H1 (cell line): ENCODE results near the gene SLC26A4. TPM values are rescaled to one million over a fixed set of nuclear protein-coding genes. Genes with fewer than 3 reads are reported as not detected.

Source experiments
- CBX8 ChIP-seq: fragments of 300-800, 300-1000 bp; sonication (generic); IDR thresholded peaks from 2 replicates; pipeline ENCODE4 v1.7.1; 2016; ENCODE audit warnings: low read depth, low read length, borderline replicate concordance
- CEBPB ChIP-seq: IDR thresholded peaks from 2 replicates; pipeline ENCODE4 v1.6.1; 2012; ENCODE audit warnings: low read depth, low read length
- HDAC2 ChIP-seq, 2 experiments: fragments of 300-600 bp in 1 of 2; sonication (generic) in 1 of 2; IDR thresholded peaks; 2 replicates each; pipeline ENCODE4 v1.6.1; 2011 to 2012; ENCODE audit warnings: low read depth in 2 of 2, low read length in 2 of 2, mild to moderate bottlenecking in 2 of 2, moderate library complexity in 2 of 2, borderline replicate concordance in 1 of 2, inconsistent platforms in 1 of 2
- JUND ChIP-seq: IDR thresholded peaks from 2 replicates; pipeline ENCODE4 v1.6.1; 2011; ENCODE audit warnings: mild to moderate bottlenecking, improper control_type of control experiment, low read length
- PHF8 ChIP-seq: fragments of 200-600 bp; sonication (generic); conservative IDR thresholded peaks from 2 replicates; pipeline ENCODE4 v1.7.1; 2012; ENCODE audit warnings: low read depth, mild to moderate bottlenecking, inconsistent platforms, low read length, moderate library complexity
- SIN3A ChIP-seq, 2 experiments: IDR thresholded peaks in 1 of 2; conservative IDR thresholded peaks in 1 of 2; 2 replicates each; pipeline ENCODE4 v1.6.1; 2011 to 2012; ENCODE audit warnings: low read length in 2 of 2, improper control_type of control experiment in 1 of 2, low read depth in 1 of 2, mild to moderate bottlenecking in 1 of 2
- SRF ChIP-seq: IDR thresholded peaks from 2 replicates; pipeline ENCODE4 v1.6.1; 2011; ENCODE audit warnings: mild to moderate bottlenecking, low read depth, low read length, moderate library complexity
- polyA plus RNA-seq, 7 experiments: library from polyadenylated mRNA; depleted of rRNA in 3 of 7; stranded (reverse) in 5 of 7; unstranded in 2 of 7; fragments of >200 nt in 5 of 7; fragments of 200-250 nt in 2 of 7; gene quantifications; 1 replicate in 5 of 7; 2 replicates in 1 of 7; 4 replicates in 1 of 7; pipeline versions ENCODE4 v1.2.1 to v1.2.3, GENCODE V29; 2011 to 2013; ENCODE audit warnings: missing spikeins in 2 of 7, mixed read lengths in 2 of 7
- total RNA-seq: library from RNA; stranded (reverse); fragmentation: NEBNext Ultra II Directional; extraction: Animal tissue kit (Norgen Biotek cat#: 25700); gene quantifications from 2 replicates; pipeline ENCODE4 v1.2.1, GENCODE V29; 2021

SLC26A4 gene
- total and polyA plus RNA-seq, 2 of the 8 experiments (the other 6 are each of a cell fraction or from before 2014, with no cell fraction given), result 0.11 to 0.35 TPM

GRCh38 chr7:107746006-107746405 lies 85.4 kb downstream of the SLC26A4 start (continued):
- TF ChIP-seq PHF8 (no peak), SIN3A (conservative IDR thresholded peaks at IDR 0.05 in 1 of 2, IDR thresholded peaks at IDR 0.05 in 1 of 2; ENCODE audit: low read depth in 1 of 2, low read length in 2 of 2) (no peak), HDAC2 (IDR thresholded peaks at IDR 0.05; ENCODE audit: borderline replicate concordance in 1 of 2, low read depth in 2 of 2, low read length in 2 of 2) (no peak), JUND (no peak), CBX8 (no peak), SRF (no peak), CEBPB (no peak)
- TF ChIP-seq, all 59 proteins: peak for 0
